Measurements from ENCODE around the gene GDI1. TPM values are rescaled to one million over a fixed set of nuclear protein-coding genes. Genes with fewer than 3 reads are reported as not detected.

Gene GDI1
- polyA plus RNA-seq, 1 donor (not counting 4 experiments of a cell fraction or from before 2014, with no cell fraction given), result 61.8 TPM

DNA sequence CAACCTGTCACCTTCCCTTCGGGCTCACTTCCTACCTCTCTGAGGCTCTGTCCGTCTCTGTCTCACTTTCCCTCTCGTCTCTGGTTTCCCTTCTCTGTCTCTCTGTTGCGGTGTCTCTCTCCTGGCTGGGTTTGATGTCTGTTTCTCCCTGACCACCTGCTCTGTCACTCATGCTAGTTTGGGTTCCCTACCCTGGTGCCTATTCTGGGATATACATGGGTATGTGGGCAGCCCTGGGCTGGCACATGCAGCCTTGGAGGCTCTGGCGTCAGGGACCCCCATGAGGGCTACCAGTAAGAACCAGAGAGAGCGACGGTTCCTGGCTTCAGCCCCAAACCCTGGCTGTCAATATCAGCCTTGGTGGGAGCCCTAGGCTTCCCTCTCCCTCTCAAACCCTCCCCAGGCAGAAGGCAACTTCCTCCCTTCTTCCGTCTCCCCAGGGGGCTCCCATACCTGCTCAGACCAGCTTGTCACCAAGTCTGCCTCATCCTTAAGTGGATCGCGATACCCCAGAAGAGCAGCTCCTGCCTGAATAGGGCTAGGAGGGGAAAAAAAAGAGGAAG, 28.2 kb upstream of the GDI1 start:
- peaks cover 17% of the 10 kb centered on the region for H3K4me1 ChIP-seq (ENCODE audit: control insufficient read depth, extremely low read depth, insufficient read depth, low read length)
- peak overlapping the region; percentile 33 for H3K9ac ChIP-seq (ENCODE audit: control insufficient read depth, extremely low read depth, insufficient read depth, low read length)
- no peaks in the 10 kb centered on the region for H3K27me3 ChIP-seq (ENCODE audit: control insufficient read depth, extremely low read depth, insufficient read depth, low read length)
- H4K20me1 ChIP-seq (ENCODE audit: control insufficient read depth, extremely low read depth, insufficient read depth, low read length), result no peaks in the 10 kb centered on the region
- H3K4me3 ChIP-seq (ENCODE audit: control insufficient read depth in 2 of 3, extremely low read depth in 1 of 3, insufficient read depth in 2 of 3, low read depth in 1 of 3, low read length in 3 of 3), result peak overlapping the region; percentile 45 to 51 (median 49)
- peaks cover 0 to 1% of the 10 kb centered on the region in 2 experiments for H3K36me3 ChIP-seq (ENCODE audit: control insufficient read depth in 2 of 2, extremely low read depth in 1 of 2, insufficient read depth in 2 of 2, low read length in 2 of 2)
- H3K9me3 ChIP-seq (ENCODE audit: control insufficient read depth, low read depth, low read length), result no peaks in the 10 kb centered on the region
- no peak for DNase-seq (ENCODE audit: low read depth, low spot score)
- no peak for FAIRE-seq
- no peaks in the 10 kb centered on the region for H3K9me1 ChIP-seq (ENCODE audit: control insufficient read depth, extremely low read depth, insufficient read depth, low read length)
- TF ChIP-seq EZH2 (IDR thresholded peaks at IDR 0.05; ENCODE audit: low read length) (no peak), CTCF (optimal IDR thresholded peaks at IDR 0.05 in 1 of 3, IDR thresholded peaks at IDR 0.05 in 1 of 3, conservative IDR thresholded peaks at IDR 0.05 in 1 of 3; ENCODE audit: extremely low read depth in 1 of 3, insufficient read depth in 2 of 3, low read length in 3 of 3) (no peak)
- H2AFZ ChIP-seq (ENCODE audit: control insufficient read depth, low read length), result no peak overlapping the region
- H3K4me2 ChIP-seq (ENCODE audit: control insufficient read depth, extremely low read depth, insufficient read depth, low read depth, low read length), result peak overlapping the region; percentile 66
- H3K27ac ChIP-seq (ENCODE audit: control insufficient read depth, insufficient read depth, low read length), result peak overlapping the region; percentile 26
- dilution Hi-C loops (cut with MboI; ENCODE audit: extremely low pct_ligation_motif_present, low sequenced_read_pairs), result no loop called here
- H3K79me2 ChIP-seq (ENCODE audit: control insufficient read depth, insufficient read depth, low read length), result no peaks in the 10 kb centered on the region

GRCh38 chrX:154409222-154409871, 27.6 kb upstream of the GDI1 start, which contains the start of gene DNASE1L1:
DNASE1L1 (minus strand) TSS chrX:154409254; CDS start chrX:154405568, 3,686 bp downstream.
- no peaks in the 10 kb centered on the region for H3K27me3 ChIP-seq (ENCODE audit: control insufficient read depth, extremely low read depth, insufficient read depth, low read length)
- peak within 1 kb of the TSS; percentile 26 for H3K27ac ChIP-seq (ENCODE audit: control insufficient read depth, insufficient read depth, low read length)
- DNase-seq (ENCODE audit: low read depth, low spot score) (no peak), FAIRE-seq (no peak)
- peak within 1 kb of the TSS; percentile 66 for H3K4me2 ChIP-seq (ENCODE audit: control insufficient read depth, extremely low read depth, insufficient read depth, low read depth, low read length)
- no peaks in the 10 kb centered on the region for H4K20me1 ChIP-seq (ENCODE audit: control insufficient read depth, extremely low read depth, insufficient read depth, low read length)
- dilution Hi-C loops (cut with MboI; ENCODE audit: extremely low pct_ligation_motif_present, low sequenced_read_pairs), result no loop called here
- peaks cover 17% of the 10 kb centered on the region for H3K4me1 ChIP-seq (ENCODE audit: control insufficient read depth, extremely low read depth, insufficient read depth, low read length)
- peak within 1 kb of the TSS; percentile 45 to 51 (median 49) for H3K4me3 ChIP-seq (ENCODE audit: control insufficient read depth in 2 of 3, extremely low read depth in 1 of 3, insufficient read depth in 2 of 3, low read depth in 1 of 3, low read length in 3 of 3)
- H3K9ac ChIP-seq (ENCODE audit: control insufficient read depth, extremely low read depth, insufficient read depth, low read length), result peak within 1 kb of the TSS; percentile 33
- peaks cover 0 to 1% of the 10 kb centered on the region in 2 experiments for H3K36me3 ChIP-seq (ENCODE audit: control insufficient read depth in 2 of 2, extremely low read depth in 1 of 2, insufficient read depth in 2 of 2, low read length in 2 of 2)
- no peaks in the 10 kb centered on the region for H3K9me1 ChIP-seq (ENCODE audit: control insufficient read depth, extremely low read depth, insufficient read depth, low read length)
- H3K9me3 ChIP-seq (ENCODE audit: control insufficient read depth, low read depth, low read length), result no peaks in the 10 kb centered on the region
- no peak for TF ChIP-seq EZH2 (IDR thresholded peaks at IDR 0.05; ENCODE audit: low read length)
- TF ChIP-seq CTCF (optimal IDR thresholded peaks at IDR 0.05 in 1 of 3, IDR thresholded peaks at IDR 0.05 in 1 of 3, conservative IDR thresholded peaks at IDR 0.05 in 1 of 3; ENCODE audit: extremely low read depth in 1 of 3, insufficient read depth in 2 of 3, low read length in 3 of 3), result no peak
- no peak within 1 kb of the TSS for H2AFZ ChIP-seq (ENCODE audit: control insufficient read depth, low read length)
- no peaks in the 10 kb centered on the region for H3K79me2 ChIP-seq (ENCODE audit: control insufficient read depth, insufficient read depth, low read length)
